Keratinocyte (primary cell): ENCODE measurements around the gene TPO. TPM values are rescaled to one million over a fixed set of nuclear protein-coding genes. Genes with fewer than 3 reads are reported as not detected.

ENCODE experiments used
- DNase-seq: peaks from one replicate; pipeline ENCODE4 v3.0.0-alpha.2; 2011; ENCODE audit warnings: low read depth, missing footprints, low spot score
- FAIRE-seq: peaks from 2 replicates; lab custom pipeline; 2011; peaks lifted over from hg19 to GRCh38; lab: Jason Lieb, UNC
- H2AFZ ChIP-seq: 2 replicates; pipeline ENCODE4 v1.6.0; 2012; ENCODE audit warnings: low read length, control low read depth, inconsistent platforms; ENCODE audit not compliant: control insufficient read depth
- H3K27ac ChIP-seq: 2 replicates; pipeline ENCODE4 v1.5.1; 2011; ENCODE audit warnings: low read length; ENCODE audit not compliant: control insufficient read depth, insufficient read depth
- H3K27me3 ChIP-seq: 3 replicates; pipeline ENCODE4 v1.6.0; 2011; ENCODE audit warnings: low read length; ENCODE audit not compliant: control insufficient read depth, insufficient read depth; ENCODE audit errors: extremely low read depth
- H3K36me3 ChIP-seq, 2 experiments: 2 replicates in 1 of 2; 3 replicates in 1 of 2; pipeline ENCODE4 v1.5.1; 2011; ENCODE audit warnings: low read length in 2 of 2, mild to moderate bottlenecking in 1 of 2; ENCODE audit not compliant: control insufficient read depth in 2 of 2, insufficient read depth in 2 of 2; ENCODE audit errors: extremely low read depth in 1 of 2
- H3K4me1 ChIP-seq: 3 replicates; pipeline ENCODE4 v1.5.1; 2011; ENCODE audit warnings: low read length; ENCODE audit not compliant: control insufficient read depth, insufficient read depth; ENCODE audit errors: extremely low read depth
- H3K4me2 ChIP-seq: 3 replicates; pipeline ENCODE4 v1.6.0; 2011; ENCODE audit warnings: low read depth, low read length; ENCODE audit not compliant: control insufficient read depth, insufficient read depth; ENCODE audit errors: extremely low read depth
- H3K4me3 ChIP-seq, 3 experiments: fragments of 200-600 bp in 1 of 3; sonication (generic) in 1 of 3; 2 replicates in 2 of 3; 3 replicates in 1 of 3; pipeline ENCODE4 v1.5.1; 2011 to 2016; ENCODE audit warnings: low read length in 3 of 3, mild to moderate bottlenecking in 3 of 3, control low read depth in 2 of 3, inconsistent platforms in 1 of 3, low read depth in 1 of 3, mixed read lengths in 1 of 3, mixed run types in 1 of 3, moderate library complexity in 1 of 3; ENCODE audit not compliant: control insufficient read depth in 2 of 3, insufficient read depth in 2 of 3; ENCODE audit errors: extremely low read depth in 1 of 3
- H3K79me2 ChIP-seq: 2 replicates; pipeline ENCODE4 v1.6.0; 2012; ENCODE audit warnings: low read length; ENCODE audit not compliant: control insufficient read depth, insufficient read depth
- H3K9ac ChIP-seq: 3 replicates; pipeline ENCODE4 v1.6.0; 2011; ENCODE audit warnings: low read length; ENCODE audit not compliant: control insufficient read depth, insufficient read depth; ENCODE audit errors: extremely low read depth
- H3K9me1 ChIP-seq: 3 replicates; pipeline ENCODE4 v1.6.0; 2011; ENCODE audit warnings: low read length; ENCODE audit not compliant: control insufficient read depth, insufficient read depth; ENCODE audit errors: extremely low read depth
- H3K9me3 ChIP-seq: 2 replicates; pipeline ENCODE4 v1.5.1; 2012; ENCODE audit warnings: low read depth, low read length; ENCODE audit not compliant: control insufficient read depth
- H4K20me1 ChIP-seq: 3 replicates; pipeline ENCODE4 v1.6.0; 2011; ENCODE audit warnings: low read length; ENCODE audit not compliant: control insufficient read depth, insufficient read depth; ENCODE audit errors: extremely low read depth
- EZH2 ChIP-seq: IDR thresholded peaks from one replicate; pipeline ENCODE4 v1.6.1; 2012; ENCODE audit warnings: inconsistent platforms, mild to moderate bottlenecking, low read length, moderate library complexity
- dilution Hi-C: fragments of 300-500 bp; cut with MboI; formaldehyde crosslinking; loops from one replicate; pipeline ENCODE4 v1.7.0; 2020; ENCODE audit warnings: low sequenced_read_pairs; ENCODE audit not compliant: extremely low pct_ligation_motif_present
- polyA plus RNA-seq, 5 experiments: library from polyadenylated mRNA; depleted of rRNA in 3 of 5; stranded (reverse) in 3 of 5; stranded (forward) in 1 of 5; unstranded in 1 of 5; fragments of >200 nt; gene quantifications; 1 replicate in 1 of 5; 2 replicates in 3 of 5; 3 replicates in 1 of 5; pipeline versions ENCODE4 v1.2.1 to v1.2.3, GENCODE V29; 2011 to 2012; ENCODE audit warnings: missing spikeins in 2 of 5, low read depth in 1 of 5, low replicate concordance in 1 of 5
- TF ChIP-seq, protein P1 (sequence below), 3 experiments: IDR thresholded peaks in 1 of 3; conservative IDR thresholded peaks in 1 of 3; optimal IDR thresholded peaks in 1 of 3; 2 replicates in 2 of 3; 3 replicates in 1 of 3; pipeline versions ENCODE3 to v1.5.1; 2011; ENCODE audit warnings: low read length in 3 of 3, mild to moderate bottlenecking in 3 of 3, moderate library complexity in 2 of 3, control low read depth in 1 of 3, inconsistent platforms in 1 of 3; ENCODE audit not compliant: insufficient read depth in 2 of 3; ENCODE audit errors: extremely low read depth in 1 of 3

TPO gene
- polyA plus RNA-seq, 1 donor (not counting 4 experiments of a cell fraction or from before 2014, with no cell fraction given), result 0.07 TPM

DNA sequence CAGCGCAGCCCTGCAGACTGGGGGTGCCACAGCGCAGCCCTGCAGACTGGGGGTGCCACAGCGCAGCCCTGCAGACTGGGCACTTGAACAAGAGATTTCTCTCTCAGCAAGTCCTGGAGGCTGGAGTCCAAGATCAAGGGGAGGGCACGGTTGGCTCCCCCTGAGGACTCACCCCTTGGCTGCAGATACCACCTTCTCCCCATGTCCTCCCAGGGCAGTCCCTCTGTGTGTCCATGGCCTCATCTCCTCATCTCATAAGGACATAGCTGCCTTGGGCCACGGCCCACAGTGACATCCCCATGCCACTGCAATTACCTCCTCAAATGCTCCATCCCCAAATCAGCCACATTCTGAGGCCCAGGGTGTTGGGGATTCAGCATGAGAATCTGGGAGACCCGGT is 98.2 kb downstream of the TPO start:
- no peaks in the 10 kb centered on the region for H3K9me1 ChIP-seq
- dilution Hi-C loops, result no loop called here
- no peak overlapping the region for H3K27ac ChIP-seq
- DNase-seq, result no peak
- H3K79me2 ChIP-seq, result no peaks in the 10 kb centered on the region
- no peak for TF ChIP-seq EZH2
- TF ChIP-seq, protein P1, sequence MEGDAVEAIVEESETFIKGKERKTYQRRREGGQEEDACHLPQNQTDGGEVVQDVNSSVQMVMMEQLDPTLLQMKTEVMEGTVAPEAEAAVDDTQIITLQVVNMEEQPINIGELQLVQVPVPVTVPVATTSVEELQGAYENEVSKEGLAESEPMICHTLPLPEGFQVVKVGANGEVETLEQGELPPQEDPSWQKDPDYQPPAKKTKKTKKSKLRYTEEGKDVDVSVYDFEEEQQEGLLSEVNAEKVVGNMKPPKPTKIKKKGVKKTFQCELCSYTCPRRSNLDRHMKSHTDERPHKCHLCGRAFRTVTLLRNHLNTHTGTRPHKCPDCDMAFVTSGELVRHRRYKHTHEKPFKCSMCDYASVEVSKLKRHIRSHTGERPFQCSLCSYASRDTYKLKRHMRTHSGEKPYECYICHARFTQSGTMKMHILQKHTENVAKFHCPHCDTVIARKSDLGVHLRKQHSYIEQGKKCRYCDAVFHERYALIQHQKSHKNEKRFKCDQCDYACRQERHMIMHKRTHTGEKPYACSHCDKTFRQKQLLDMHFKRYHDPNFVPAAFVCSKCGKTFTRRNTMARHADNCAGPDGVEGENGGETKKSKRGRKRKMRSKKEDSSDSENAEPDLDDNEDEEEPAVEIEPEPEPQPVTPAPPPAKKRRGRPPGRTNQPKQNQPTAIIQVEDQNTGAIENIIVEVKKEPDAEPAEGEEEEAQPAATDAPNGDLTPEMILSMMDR (optimal IDR thresholded peaks at IDR 0.05 in 1 of 3, IDR thresholded peaks at IDR 0.05 in 1 of 3, conservative IDR thresholded peaks at IDR 0.05 in 1 of 3; ENCODE audit: extremely low read depth in 1 of 3, insufficient read depth in 2 of 3, low read length in 3 of 3), result no peak
- no peak overlapping the region for H3K9ac ChIP-seq
- H3K4me3 ChIP-seq, result no peak overlapping the region
- H2AFZ ChIP-seq, result no peak overlapping the region
- H3K4me1 ChIP-seq, result no peaks in the 10 kb centered on the region
- no peaks in the 10 kb centered on the region for H3K36me3 ChIP-seq
- no peaks in the 10 kb centered on the region for H3K27me3 ChIP-seq
- H3K4me2 ChIP-seq, result no peak overlapping the region
- no peaks in the 10 kb centered on the region for H4K20me1 ChIP-seq
- no peaks in the 10 kb centered on the region for H3K9me3 ChIP-seq
- FAIRE-seq, result no peak

DNA sequence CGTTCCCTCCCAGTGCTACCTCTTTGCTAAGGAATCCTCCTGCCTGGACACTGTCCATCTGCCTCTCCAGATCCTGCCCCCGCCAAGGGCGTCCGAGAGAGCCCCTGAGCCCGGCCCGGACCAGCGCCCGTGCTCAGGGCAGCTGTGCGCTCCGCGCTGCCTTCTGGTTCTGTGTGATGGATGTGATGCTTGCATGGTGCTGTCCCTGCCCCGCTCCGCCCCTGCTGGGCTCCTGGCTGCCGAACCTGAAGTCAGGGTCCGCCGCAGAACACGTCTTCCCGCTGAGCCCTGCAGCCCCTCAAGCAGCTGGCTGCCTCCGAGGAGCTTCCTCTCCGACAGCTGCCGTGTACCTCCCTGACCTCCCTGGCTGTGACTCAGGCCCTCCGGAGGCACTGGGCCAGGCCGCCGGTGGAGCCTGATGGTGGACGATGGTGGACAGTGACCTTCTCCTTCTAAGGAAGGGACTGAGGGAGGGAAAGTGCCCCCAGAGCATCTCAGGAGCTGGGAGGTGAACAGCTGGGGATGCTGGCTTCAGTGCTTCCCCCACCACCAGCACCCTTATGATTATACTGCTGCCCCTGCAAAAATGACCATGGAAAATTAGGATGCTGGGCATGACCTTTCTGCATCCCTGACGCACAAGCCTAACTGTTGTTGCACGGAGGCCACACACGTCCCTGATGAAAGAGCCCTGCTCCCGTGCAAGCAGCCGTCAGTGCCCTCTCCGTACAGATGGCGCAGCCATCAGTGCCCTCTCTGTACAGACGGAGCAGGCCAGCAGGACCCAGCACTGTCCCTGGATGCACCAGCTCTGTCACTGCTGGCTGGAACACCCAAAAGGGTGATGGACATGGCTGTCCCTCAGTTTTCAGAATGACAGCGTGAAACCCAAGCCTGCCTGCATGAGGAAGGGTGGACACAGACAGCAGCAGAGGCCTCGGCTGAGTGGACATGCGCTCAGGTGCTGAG is 99.3 kb downstream of the TPO start:
- Histone ChIP-seq H3K9me3 (no peaks in the 10 kb centered on the region), H3K4me3 (no peak overlapping the region), H3K4me1 (no peaks in the 10 kb centered on the region), H3K27ac (no peak overlapping the region), H3K9me1 (no peaks in the 10 kb centered on the region), H3K4me2 (no peak overlapping the region), H3K9ac (no peak overlapping the region), H3K79me2 (no peaks in the 10 kb centered on the region), H3K27me3 (no peaks in the 10 kb centered on the region), H2AFZ (no peak overlapping the region), H4K20me1 (no peaks in the 10 kb centered on the region), H3K36me3 (no peaks in the 10 kb centered on the region)
- dilution Hi-C loops, result no loop called here
- FAIRE-seq, result no peak
- no peak for TF ChIP-seq EZH2
- TF ChIP-seq, protein P1 (optimal IDR thresholded peaks at IDR 0.05 in 1 of 3, IDR thresholded peaks at IDR 0.05 in 1 of 3, conservative IDR thresholded peaks at IDR 0.05 in 1 of 3; ENCODE audit: extremely low read depth in 1 of 3, insufficient read depth in 2 of 3, low read length in 3 of 3), result no peak
- no peak for DNase-seq
